H1 (cell line): ENCODE data around the gene EBF3. TPM values are rescaled to one million over a fixed set of nuclear protein-coding genes. Genes with fewer than 3 reads are reported as not detected.

ENCODE experiments used
- CTCF ChIA-PET: fragments of 300-600 bp; sonication (Branson Sonifier 250); formaldehyde crosslinking; loops from one replicate; lab custom pipeline; 2021; ENCODE audit not compliant: partially characterized antibody; lab: Charles Lee
- POLR2A ChIA-PET: fragments of 300-600 bp; sonication (Branson Sonifier 250); formaldehyde crosslinking; loops from one replicate; lab custom pipeline; 2021; ENCODE audit warnings: inconsistent platforms; ENCODE audit not compliant: partially characterized antibody; lab: Charles Lee
- DNase-seq, 2 experiments: peaks; one replicate each; pipeline versions ENCODE4 v3.0.0 to v3.0.0-alpha.2; 2010 to 2022; ENCODE audit warnings: low spot score in 2 of 2, low read depth in 1 of 2, mixed read lengths in 1 of 2
- FAIRE-seq: peaks from 2 replicates; lab custom pipeline; 2011; peaks lifted over from hg19 to GRCh38; lab: Jason Lieb, UNC
- H2AFZ ChIP-seq: 2 replicates; pipeline ENCODE4 v1.8.1; 2012; ENCODE audit warnings: low read length, inconsistent platforms
- H2AK5ac ChIP-seq: 2 replicates; pipeline ENCODE4 v1.6.1; 2013; ENCODE audit warnings: low read depth, low read length
- H2BK120ac ChIP-seq: replicated peaks from 2 replicates; pipeline ENCODE3; 2013; ENCODE audit warnings: low read depth, low read length, inconsistent platforms
- H2BK12ac ChIP-seq: 2 replicates; pipeline ENCODE4 v1.6.1; 2013; ENCODE audit warnings: low read depth, low read length
- H2BK15ac ChIP-seq: 2 replicates; pipeline ENCODE4 v1.6.1; 2013; ENCODE audit warnings: low read length
- H2BK20ac ChIP-seq: 2 replicates; pipeline ENCODE4 v1.6.1; 2013; ENCODE audit warnings: low read length
- H2BK5ac ChIP-seq: 2 replicates; pipeline ENCODE4 v1.6.1; 2013; ENCODE audit warnings: low read depth, low read length
- H3K14ac ChIP-seq: 2 replicates; pipeline ENCODE4 v1.6.1; 2013; ENCODE audit warnings: inconsistent platforms; ENCODE audit not compliant: insufficient read length
- H3K18ac ChIP-seq: 2 replicates; pipeline ENCODE4 v1.6.1; 2013; ENCODE audit warnings: low read length; ENCODE audit errors: extremely low read depth
- H3K23ac ChIP-seq: 2 replicates; pipeline ENCODE4 v1.6.1; 2013; ENCODE audit warnings: inconsistent platforms; ENCODE audit not compliant: insufficient read length
- H3K23me2 ChIP-seq: 2 replicates; pipeline ENCODE4 v1.6.1; 2013; ENCODE audit warnings: low read depth, low read length
- H3K27ac ChIP-seq: 2 replicates; pipeline ENCODE4 v1.6.1; 2011; ENCODE audit warnings: low read depth, low read length, inconsistent platforms
- H3K27me3 ChIP-seq, 4 experiments: replicated peaks in 1 of 4; 1 replicate in 1 of 4; 2 replicates in 3 of 4; pipeline versions ENCODE4 v1.6.1 to v1.8.1; 2011 to 2013; ENCODE audit warnings: low read length in 3 of 4, mild to moderate bottlenecking in 3 of 4, inconsistent platforms in 2 of 4, mixed read lengths in 2 of 4, moderate library complexity in 1 of 4; ENCODE audit not compliant: control insufficient read depth in 3 of 4, insufficient read depth in 3 of 4; ENCODE audit errors: extremely low read depth in 1 of 4
- H3K36me3 ChIP-seq, 4 experiments: 2 replicates each; pipeline versions ENCODE4 v1.6.1 to v1.8.1; 2011 to 2013; ENCODE audit warnings: mild to moderate bottlenecking in 4 of 4, low read length in 3 of 4, moderate library complexity in 2 of 4, control low read depth in 1 of 4, inconsistent platforms in 1 of 4; ENCODE audit not compliant: insufficient read depth in 4 of 4, control insufficient read depth in 2 of 4
- H3K4ac ChIP-seq: replicated peaks from 2 replicates; pipeline ENCODE3; 2013; ENCODE audit warnings: low read length, low read depth, mixed read lengths, inconsistent platforms; ENCODE audit not compliant: insufficient read length
- H3K4me1 ChIP-seq, 4 experiments: replicated peaks in 1 of 4; 1 replicate in 1 of 4; 2 replicates in 3 of 4; pipeline versions ENCODE4 v1.6.1 to v1.8.1; 2011 to 2013; ENCODE audit warnings: low read length in 3 of 4, inconsistent platforms in 2 of 4, mixed read lengths in 1 of 4; ENCODE audit not compliant: insufficient read depth in 4 of 4, control insufficient read depth in 3 of 4
- H3K4me2 ChIP-seq, 2 experiments: 2 replicates each; pipeline versions ENCODE4 v1.6.1 to v1.8.1; 2011 to 2013; ENCODE audit warnings: low read depth in 2 of 2, low read length in 2 of 2, control low read depth in 1 of 2, inconsistent platforms in 1 of 2, mild to moderate bottlenecking in 1 of 2; ENCODE audit not compliant: insufficient read depth in 1 of 2
- H3K4me3 ChIP-seq, 4 experiments: fragments of 200-600, 300-600 bp in 1 of 4; sonication (generic), shearing (Covaris generic), sonication (Bioruptor Twin) in 1 of 4; 2 replicates each; pipeline versions ENCODE4 v1.5.1 to v1.8.1; 2011 to 2016; ENCODE audit warnings: low read length in 4 of 4, low read depth in 3 of 4, control low read depth in 2 of 4, inconsistent platforms in 2 of 4, mild to moderate bottlenecking in 2 of 4, mixed read lengths in 1 of 4, moderate library complexity in 1 of 4; ENCODE audit not compliant: insufficient read depth in 2 of 4; ENCODE audit errors: extremely low read depth in 1 of 4
- H3K56ac ChIP-seq: replicated peaks from 2 replicates; pipeline ENCODE3; 2013; ENCODE audit warnings: low read depth, mild to moderate bottlenecking, mixed read lengths, low read length, inconsistent platforms; ENCODE audit not compliant: insufficient read length
- H3K79me1 ChIP-seq: 2 replicates; pipeline ENCODE4 v1.6.1; 2013; ENCODE audit warnings: low read depth, low read length, control low read depth
- H3K79me2 ChIP-seq, 2 experiments: 2 replicates each; pipeline versions ENCODE4 v1.6.1 to v1.8.1; 2012 to 2013; ENCODE audit warnings: low read length in 2 of 2, mild to moderate bottlenecking in 2 of 2, inconsistent platforms in 1 of 2; ENCODE audit not compliant: insufficient read depth in 2 of 2, control insufficient read depth in 1 of 2
- H3K9ac ChIP-seq, 4 experiments: replicated peaks in 1 of 4; 1 replicate in 1 of 4; 2 replicates in 3 of 4; pipeline versions ENCODE4 v1.6.1 to v1.8.1; 2011 to 2013; ENCODE audit warnings: low read depth in 3 of 4, low read length in 3 of 4, control low read depth in 2 of 4, mild to moderate bottlenecking in 2 of 4, moderate library complexity in 2 of 4, inconsistent platforms in 1 of 4; ENCODE audit errors: extremely low read depth in 1 of 4
- H3K9me3 ChIP-seq, 2 experiments: 2 replicates each; pipeline versions ENCODE4 v1.6.1 to v1.8.1; 2012 to 2013; ENCODE audit warnings: mild to moderate bottlenecking in 2 of 2, moderate library complexity in 2 of 2, control low read depth in 1 of 2, inconsistent platforms in 1 of 2, low read depth in 1 of 2, low read length in 1 of 2, mixed read lengths in 1 of 2; ENCODE audit not compliant: insufficient read depth in 2 of 2
- H4K20me1 ChIP-seq, 2 experiments: replicated peaks in 1 of 2; 2 replicates each; pipeline versions ENCODE3 to v1.8.1; 2011 to 2013; ENCODE audit warnings: inconsistent platforms in 2 of 2, low read length in 2 of 2, mild to moderate bottlenecking in 1 of 2; ENCODE audit not compliant: insufficient read depth in 2 of 2, control insufficient read depth in 1 of 2
- H4K5ac ChIP-seq: 2 replicates; pipeline ENCODE4 v1.6.1; 2013; ENCODE audit warnings: low read length, low read depth, mixed read lengths, inconsistent platforms; ENCODE audit not compliant: insufficient read length
- H4K8ac ChIP-seq: 2 replicates; pipeline ENCODE4 v1.8.0; 2013; ENCODE audit warnings: mild to moderate bottlenecking, moderate library complexity, low read length, inconsistent platforms; ENCODE audit not compliant: insufficient read depth; ENCODE audit errors: extremely low read depth
- H4K91ac ChIP-seq: replicated peaks from 2 replicates; pipeline ENCODE3; 2013; ENCODE audit warnings: low read length, mixed read lengths, inconsistent platforms; ENCODE audit not compliant: insufficient read length
- BACH1 ChIP-seq: IDR thresholded peaks from 2 replicates; pipeline ENCODE4 v1.6.1; 2012; ENCODE audit warnings: low read length, improper control_type of control experiment
- CBX5 ChIP-seq: fragments of 300-800, 300-1000 bp; sonication (generic); IDR thresholded peaks from 2 replicates; pipeline ENCODE4 v1.7.1; 2016; ENCODE audit warnings: antibody characterized with exemption, low read length, low read depth
- CHD1 ChIP-seq: IDR thresholded peaks from 2 replicates; pipeline ENCODE4 v1.6.1; 2012; ENCODE audit warnings: low read depth, low read length, improper control_type of control experiment
- EP300 ChIP-seq, 2 experiments: IDR thresholded peaks; 1 replicate in 1 of 2; 2 replicates in 1 of 2; pipeline ENCODE4 v1.6.1; 2011 to 2012; ENCODE audit warnings: low read depth in 2 of 2, low read length in 2 of 2, mild to moderate bottlenecking in 2 of 2, borderline replicate concordance in 1 of 2, inconsistent platforms in 1 of 2, moderate library complexity in 1 of 2
- GTF2F1 ChIP-seq: IDR thresholded peaks from 2 replicates; pipeline ENCODE4 v1.6.1; 2012; ENCODE audit warnings: low read depth, low read length, improper control_type of control experiment, borderline replicate concordance
- KDM1A ChIP-seq: fragments of 200-600, 300-600 bp; sonication (generic); IDR thresholded peaks from 2 replicates; pipeline ENCODE4 v1.7.1; 2016; ENCODE audit warnings: mild to moderate bottlenecking, low read length, borderline replicate concordance
- RBBP5 ChIP-seq: IDR thresholded peaks from 2 replicates; pipeline ENCODE4 v1.7.1; 2012; ENCODE audit warnings: low read depth, mild to moderate bottlenecking, inconsistent platforms, low read length, moderate library complexity, borderline replicate concordance
- SUZ12 ChIP-seq: fragments of 200-600 bp; sonication (generic); IDR thresholded peaks from 2 replicates; pipeline ENCODE4 v1.6.1; 2012; ENCODE audit warnings: mild to moderate bottlenecking, inconsistent platforms, low read length, moderate library complexity, mixed read lengths
- TAF1 ChIP-seq: IDR thresholded peaks from 2 replicates; pipeline ENCODE4 v1.6.1; 2011; ENCODE audit warnings: mild to moderate bottlenecking, low read depth, low read length
- TAF7 ChIP-seq: optimal IDR thresholded peaks from 2 replicates; pipeline ENCODE3; 2011; ENCODE audit warnings: low read depth, mild to moderate bottlenecking, inconsistent platforms, low read length, moderate library complexity, borderline replicate concordance
- TCF12 ChIP-seq: IDR thresholded peaks from 2 replicates; pipeline ENCODE4 v1.6.1; 2011; ENCODE audit warnings: low read depth, mild to moderate bottlenecking, low read length
- TEAD4 ChIP-seq: IDR thresholded peaks from 2 replicates; pipeline ENCODE4 v1.6.1; 2012; ENCODE audit warnings: low read depth, low read length, inconsistent platforms, mixed read lengths
- WGBS, 2 experiments: shearing (Covaris generic) in 1 of 2; methylation state at CpG; one replicate each; pipeline versions ENCODE4 v1.1.6 to v1.1.7; 2013 to 2015; ENCODE audit warnings: low lambda C conversion rate in 2 of 2, mixed read lengths in 2 of 2, inconsistent platforms in 1 of 2, low coverage in 1 of 2, missing lambda C conversion rate in 1 of 2; ENCODE audit not compliant: insufficient replicate concordance in 2 of 2, insufficient coverage in 1 of 2, insufficient read length in 1 of 2; ENCODE audit errors: extremely low coverage in 1 of 2, missing lambda C conversion rate in 1 of 2; 5-methylcytosine and 5-hydroxymethylcytosine counted together
- polyA plus RNA-seq, 7 experiments: library from polyadenylated mRNA; depleted of rRNA in 3 of 7; stranded (reverse) in 5 of 7; unstranded in 2 of 7; fragments of >200 nt in 5 of 7; fragments of 200-250 nt in 2 of 7; gene quantifications; 1 replicate in 5 of 7; 2 replicates in 1 of 7; 4 replicates in 1 of 7; pipeline versions ENCODE4 v1.2.1 to v1.2.3, GENCODE V29; 2011 to 2013; ENCODE audit warnings: missing spikeins in 2 of 7, mixed read lengths in 2 of 7
- total RNA-seq: library from RNA; stranded (reverse); fragmentation: NEBNext Ultra II Directional; extraction: Animal tissue kit (Norgen Biotek cat#: 25700); gene quantifications from 2 replicates; pipeline ENCODE4 v1.2.1, GENCODE V29; 2021
- TF ChIP-seq, protein P1 (sequence below): IDR thresholded peaks from 2 replicates; pipeline ENCODE4 v1.6.1; 2011; ENCODE audit warnings: low read length, improper control_type of control experiment

Gene EBF3
- total and polyA plus RNA-seq, 2 of the 8 experiments (the other 6 are each of a cell fraction or from before 2014, with no cell fraction given) = 0.08 to 0.26 TPM

DNA sequence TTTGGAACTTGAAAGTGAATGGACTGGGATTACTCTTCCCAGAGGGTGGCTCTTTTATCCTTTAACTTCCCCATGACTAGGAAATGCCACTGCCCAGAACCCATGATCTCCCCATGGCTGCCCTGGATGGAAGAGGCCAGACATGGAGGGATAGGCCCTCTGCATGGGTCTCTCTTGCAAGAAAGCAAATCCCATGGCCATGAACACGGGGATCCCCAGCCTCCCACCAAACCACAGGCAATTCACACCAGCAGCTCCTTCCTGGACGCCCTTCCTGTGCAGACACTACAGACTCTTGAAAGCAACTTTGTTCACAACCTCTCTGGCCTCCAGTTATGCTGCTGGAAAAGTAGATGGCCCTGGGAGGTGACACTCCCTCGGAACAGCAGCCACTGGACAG, 55.0 kb downstream of the EBF3 start:
- H4K5ac ChIP-seq = no peak overlapping the region
- H3K4ac ChIP-seq = no peak overlapping the region
- peaks cover 0 to 2% of the 10 kb centered on the region in 2 experiments for H4K20me1 ChIP-seq
- 0 out of 2 replicates have a peak overlapping the region, but pooled peaks have one; percentile 35 for H2BK5ac ChIP-seq
- no peaks in the 10 kb centered on the region for H3K79me1 ChIP-seq
- no peak overlapping the region for H3K9ac ChIP-seq
- no peaks in the 10 kb centered on the region for H3K9me3 ChIP-seq
- DNase-seq (no peak), FAIRE-seq (no peak)
- no peak overlapping the region for H2AFZ ChIP-seq
- no peak overlapping the region for H3K4me3 ChIP-seq
- H3K36me3 ChIP-seq = no peaks in the 10 kb centered on the region
- no peak overlapping the region; the same call in 1 of the 2 replicates for H2BK15ac ChIP-seq
- no peak overlapping the region for H2BK12ac ChIP-seq
- H3K79me2 ChIP-seq = no peaks in the 10 kb centered on the region
- no peak overlapping the region for H2AK5ac ChIP-seq
- H3K27ac ChIP-seq = no peak overlapping the region
- H3K27me3 ChIP-seq = no peaks in the 10 kb centered on the region; a peak in 1 of 7 replicates
- H3K14ac ChIP-seq = no peak overlapping the region
- H2BK20ac ChIP-seq = no peak overlapping the region
- ChIA-PET POLR2A (no interaction called here), CTCF (interaction anchor here (1.0 to 1.9 kb wide), 3 partner anchors 17 to 31 kb away, joined by 3 to 6 read pairs (median 3); no protein-coding TSS in a partner anchor)
- no peak overlapping the region for H3K23ac ChIP-seq
- no peak overlapping the region for H3K56ac ChIP-seq
- peaks cover 0 to 6% (median 3%) of the 10 kb centered on the region in 4 experiments; a peak in 1 of 7 replicates for H3K4me1 ChIP-seq
- no peak for TF ChIP-seq RBBP5
- TF ChIP-seq TAF7 = no peak
- TF ChIP-seq TCF12 = no peak
- TF ChIP-seq GTF2F1 = no peak
- TF ChIP-seq, protein P1, sequence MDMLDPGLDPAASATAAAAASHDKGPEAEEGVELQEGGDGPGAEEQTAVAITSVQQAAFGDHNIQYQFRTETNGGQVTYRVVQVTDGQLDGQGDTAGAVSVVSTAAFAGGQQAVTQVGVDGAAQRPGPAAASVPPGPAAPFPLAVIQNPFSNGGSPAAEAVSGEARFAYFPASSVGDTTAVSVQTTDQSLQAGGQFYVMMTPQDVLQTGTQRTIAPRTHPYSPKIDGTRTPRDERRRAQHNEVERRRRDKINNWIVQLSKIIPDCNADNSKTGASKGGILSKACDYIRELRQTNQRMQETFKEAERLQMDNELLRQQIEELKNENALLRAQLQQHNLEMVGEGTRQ = no peak
- TF ChIP-seq CHD1 = no peak
- TF ChIP-seq EP300 (IDR thresholded peaks at IDR 0.05; ENCODE audit: borderline replicate concordance in 1 of 2, low read depth in 2 of 2, low read length in 2 of 2) = no peak
- TF ChIP-seq KDM1A = no peak
- no peak for TF ChIP-seq BACH1
- no peak for TF ChIP-seq SUZ12
- TF ChIP-seq CBX5 = no peak
- no peak for TF ChIP-seq TEAD4
- TF ChIP-seq TAF1 = no peak
- H3K23me2 ChIP-seq = peaks cover 2% of the 10 kb centered on the region; the same call in 1 of the 2 replicates
- no peak overlapping the region for H4K91ac ChIP-seq
- no peak overlapping the region for H2BK120ac ChIP-seq
- 91% methylated on average over 3 of the region's 3 CpGs; no CpG with 5 or more reads in 1 of the 2 experiments for WGBS, 2 experiments
- H3K18ac ChIP-seq = 0 out of 2 replicates have a peak overlapping the region, but pooled peaks have one; percentile 24
- H4K8ac ChIP-seq = peak overlapping the region; percentile 74; the same call in 1 of the 2 replicates
- no peak overlapping the region for H3K4me2 ChIP-seq
